ENCODE measurements around the gene CTAG1B. TPM values are rescaled to one million over a fixed set of nuclear protein-coding genes. Genes with fewer than 3 reads are reported as not detected.
"Not testable (repeated sequence)": the region's sequence is repeated elsewhere in the genome, so short reads cannot be mapped to it uniquely, and the experiment has no call there.

CTAG1B gene
- total RNA-seq (ENCODE audit: low replicate concordance), result not detected in 2 replicates

DNA sequence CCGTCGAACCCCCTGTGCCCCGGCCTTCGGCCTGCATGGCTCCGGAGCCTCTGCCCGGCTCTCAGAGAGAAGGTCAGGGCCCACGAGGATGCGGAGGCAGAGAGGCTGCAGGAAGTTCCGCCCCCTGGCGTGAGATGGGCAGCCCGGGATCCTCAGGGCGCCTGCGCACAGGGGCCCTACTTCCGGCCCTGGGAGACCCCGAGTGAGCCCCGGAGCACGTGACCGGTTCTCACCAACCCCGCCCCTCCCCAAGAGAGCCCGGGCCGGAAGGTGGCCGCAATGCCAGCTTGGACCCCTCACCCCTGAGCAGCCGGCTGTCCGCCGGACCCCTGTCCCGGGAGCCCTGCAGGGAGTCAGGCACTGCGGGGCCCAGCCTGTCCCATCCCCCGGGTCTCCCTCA is at the start of gene CTAG1B:
CTAG1B (minus strand) TSS at position 101 of the 400 bp plus-strand sequence; CDS start at position 37, 64 bp downstream.
- not testable (repeated sequence) for H3K27ac ChIP-seq; H3K36me3 Mint-ChIP-seq; H3K36me3 ChIP-seq; H3K9me3 ChIP-seq (ENCODE audit: low read depth); H3F3A ChIP-seq (ENCODE audit: low read depth); H3K4me1 Mint-ChIP-seq; H3K27ac Mint-ChIP-seq; H3K79me2 ChIP-seq (ENCODE audit: low read depth); H3K9ac ChIP-seq; H3K4me1 ChIP-seq; H3K9me3 Mint-ChIP-seq; H3K4me3 Mint-ChIP-seq; H3K4me2 ChIP-seq; H3K27me3 ChIP-seq; DNase-seq (ENCODE audit: low spot score); H3K27me3 Mint-ChIP-seq (ENCODE audit: insufficient read depth, low read depth); H3K4me3 ChIP-seq; H2AFZ ChIP-seq (replicated peaks); H4K20me1 ChIP-seq (ENCODE audit: low read depth)

DNA sequence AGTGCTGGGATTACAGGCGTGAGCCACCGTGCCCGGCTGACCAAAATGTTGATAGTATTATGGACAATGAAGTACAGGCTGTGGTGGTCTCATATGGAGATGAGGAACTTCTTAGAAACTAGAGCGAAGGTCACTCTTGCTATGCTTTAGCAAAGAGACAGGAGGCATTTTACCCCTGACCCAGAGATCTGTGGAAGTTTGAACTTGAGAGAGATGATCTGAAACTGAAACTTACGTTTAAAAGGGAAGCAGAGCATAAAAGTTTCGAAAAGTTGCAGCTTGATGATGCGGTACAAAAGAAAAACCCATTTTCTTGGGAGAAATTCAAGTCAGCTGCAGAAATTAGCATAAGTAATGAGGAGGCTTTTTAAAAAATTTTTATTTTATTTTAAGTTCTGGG is 42.8 kb upstream of the CTAG1B start:
- H3K4me1 Mint-ChIP-seq, result no peaks in the 10 kb centered on the region
- no peak overlapping the region for H3K9ac ChIP-seq
- peaks cover 2% of the 10 kb centered on the region for H3K27me3 Mint-ChIP-seq (ENCODE audit: insufficient read depth, low read depth)
- H3K36me3 Mint-ChIP-seq, result no peaks in the 10 kb centered on the region
- no peak for DNase-seq (ENCODE audit: low spot score)
- H3K4me2 ChIP-seq, result no peak overlapping the region
- H3K9me3 ChIP-seq (ENCODE audit: low read depth), result no peaks in the 10 kb centered on the region
- no peaks in the 10 kb centered on the region for H3K4me1 ChIP-seq
- H3K9me3 Mint-ChIP-seq, result peaks cover 27% of the 10 kb centered on the region
- H3K27ac Mint-ChIP-seq, result no peak overlapping the region
- H3K27me3 ChIP-seq, result no peaks in the 10 kb centered on the region
- no peak overlapping the region for H3K27ac ChIP-seq
- H3K4me3 Mint-ChIP-seq, result no peak overlapping the region
- TF ChIP-seq, protein P1, sequence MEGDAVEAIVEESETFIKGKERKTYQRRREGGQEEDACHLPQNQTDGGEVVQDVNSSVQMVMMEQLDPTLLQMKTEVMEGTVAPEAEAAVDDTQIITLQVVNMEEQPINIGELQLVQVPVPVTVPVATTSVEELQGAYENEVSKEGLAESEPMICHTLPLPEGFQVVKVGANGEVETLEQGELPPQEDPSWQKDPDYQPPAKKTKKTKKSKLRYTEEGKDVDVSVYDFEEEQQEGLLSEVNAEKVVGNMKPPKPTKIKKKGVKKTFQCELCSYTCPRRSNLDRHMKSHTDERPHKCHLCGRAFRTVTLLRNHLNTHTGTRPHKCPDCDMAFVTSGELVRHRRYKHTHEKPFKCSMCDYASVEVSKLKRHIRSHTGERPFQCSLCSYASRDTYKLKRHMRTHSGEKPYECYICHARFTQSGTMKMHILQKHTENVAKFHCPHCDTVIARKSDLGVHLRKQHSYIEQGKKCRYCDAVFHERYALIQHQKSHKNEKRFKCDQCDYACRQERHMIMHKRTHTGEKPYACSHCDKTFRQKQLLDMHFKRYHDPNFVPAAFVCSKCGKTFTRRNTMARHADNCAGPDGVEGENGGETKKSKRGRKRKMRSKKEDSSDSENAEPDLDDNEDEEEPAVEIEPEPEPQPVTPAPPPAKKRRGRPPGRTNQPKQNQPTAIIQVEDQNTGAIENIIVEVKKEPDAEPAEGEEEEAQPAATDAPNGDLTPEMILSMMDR (IDR thresholded peaks at IDR 0.05), result no peak
- TF ChIP-seq EZH2 (IDR thresholded peaks at IDR 0.05) (no peak), EZH2phosphoT487 (IDR thresholded peaks at IDR 0.05) (no peak)
- no peaks in the 10 kb centered on the region for H3F3A ChIP-seq (ENCODE audit: low read depth)
- no peaks in the 10 kb centered on the region for H3K79me2 ChIP-seq (ENCODE audit: low read depth)
- no peaks in the 10 kb centered on the region for H3K36me3 ChIP-seq
- no peak overlapping the region for H2AFZ ChIP-seq (replicated peaks)
- no peak overlapping the region for H3K4me3 ChIP-seq
- no peaks in the 10 kb centered on the region for H4K20me1 ChIP-seq (ENCODE audit: low read depth)

DNA sequence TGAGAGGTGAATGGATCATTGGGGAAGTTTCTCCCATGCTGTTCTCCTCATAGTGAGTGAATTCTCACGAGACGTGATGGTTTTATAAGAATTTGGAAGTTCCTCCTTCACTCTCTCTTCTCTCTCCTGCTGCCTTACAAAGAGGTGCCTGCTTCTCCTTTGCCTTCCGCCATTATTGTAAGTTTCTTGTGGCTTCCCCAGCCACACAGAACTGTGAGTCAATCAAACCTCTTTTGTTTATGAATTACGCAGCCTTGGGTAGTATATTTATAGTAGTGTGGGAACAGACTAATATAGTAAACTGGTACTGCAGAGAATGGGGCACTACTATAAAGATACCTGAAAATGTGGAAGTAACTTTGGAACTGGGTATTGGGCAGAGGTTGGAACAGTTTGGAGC is 42.1 kb upstream of the CTAG1B start:
- Mint-ChIP-seq H3K4me3 (no peak overlapping the region), H3K27ac (no peak overlapping the region), H3K4me1 (no peaks in the 10 kb centered on the region), H3K27me3 (ENCODE audit: insufficient read depth, low read depth) (peaks cover 2% of the 10 kb centered on the region), H3K36me3 (no peaks in the 10 kb centered on the region), H3K9me3 (peaks cover 26% of the 10 kb centered on the region)
- H3K9me3 ChIP-seq (ENCODE audit: low read depth), result no peaks in the 10 kb centered on the region
- no peaks in the 10 kb centered on the region for H3K36me3 ChIP-seq
- H3K4me2 ChIP-seq, result no peak overlapping the region
- no peaks in the 10 kb centered on the region for H3K4me1 ChIP-seq
- no peak for DNase-seq (ENCODE audit: low spot score)
- no peaks in the 10 kb centered on the region for H3K79me2 ChIP-seq (ENCODE audit: low read depth)
- H3K27ac ChIP-seq, result no peak overlapping the region
- no peaks in the 10 kb centered on the region for H3K27me3 ChIP-seq
- no peaks in the 10 kb centered on the region for H3F3A ChIP-seq (ENCODE audit: low read depth)
- no peak for TF ChIP-seq EZH2phosphoT487 (IDR thresholded peaks at IDR 0.05)
- TF ChIP-seq, protein P1 (IDR thresholded peaks at IDR 0.05), result no peak
- TF ChIP-seq EZH2 (IDR thresholded peaks at IDR 0.05), result no peak
- no peak overlapping the region for H3K9ac ChIP-seq
- H3K4me3 ChIP-seq, result no peak overlapping the region
- no peak overlapping the region for H2AFZ ChIP-seq (replicated peaks)
- no peaks in the 10 kb centered on the region for H4K20me1 ChIP-seq (ENCODE audit: low read depth)

DNA sequence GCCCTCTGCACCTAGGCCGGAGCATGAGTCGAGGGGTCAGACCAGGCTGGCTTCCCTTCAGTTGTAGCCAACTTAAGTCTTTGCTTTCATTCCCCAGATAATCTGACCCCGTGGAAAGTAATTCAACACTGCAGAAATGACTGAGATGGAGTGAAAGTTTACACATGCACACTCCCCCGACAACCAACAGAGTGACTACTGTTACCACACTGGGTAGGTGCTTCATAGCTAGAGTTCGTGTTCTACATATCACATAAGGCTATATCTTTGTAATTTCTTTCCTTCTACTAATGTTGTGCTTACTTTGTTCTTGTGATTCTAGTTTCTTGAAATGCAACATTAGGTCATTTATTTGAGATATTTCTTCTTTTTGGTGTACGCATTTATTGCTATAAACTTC is 41.5 kb upstream of the CTAG1B start:
- no peaks in the 10 kb centered on the region for H3F3A ChIP-seq (ENCODE audit: low read depth)
- H3K79me2 ChIP-seq (ENCODE audit: low read depth), result no peaks in the 10 kb centered on the region
- no peaks in the 10 kb centered on the region for H3K27me3 ChIP-seq
- H3K36me3 ChIP-seq, result no peaks in the 10 kb centered on the region
- Mint-ChIP-seq H3K27me3 (ENCODE audit: insufficient read depth, low read depth) (peaks cover 2% of the 10 kb centered on the region), H3K27ac (no peak overlapping the region), H3K9me3 (peaks cover 25% of the 10 kb centered on the region), H3K4me1 (no peaks in the 10 kb centered on the region), H3K4me3 (no peak overlapping the region), H3K36me3 (no peaks in the 10 kb centered on the region)
- no peaks in the 10 kb centered on the region for H4K20me1 ChIP-seq (ENCODE audit: low read depth)
- no peak for DNase-seq (ENCODE audit: low spot score)
- no peak overlapping the region for H2AFZ ChIP-seq (replicated peaks)
- no peaks in the 10 kb centered on the region for H3K9me3 ChIP-seq (ENCODE audit: low read depth)
- H3K9ac ChIP-seq, result no peak overlapping the region
- H3K4me1 ChIP-seq, result no peaks in the 10 kb centered on the region
- TF ChIP-seq EZH2phosphoT487 (IDR thresholded peaks at IDR 0.05) (no peak), EZH2 (IDR thresholded peaks at IDR 0.05) (no peak)
- TF ChIP-seq, protein P1 (IDR thresholded peaks at IDR 0.05), result no peak
- H3K27ac ChIP-seq, result no peak overlapping the region
- no peak overlapping the region for H3K4me2 ChIP-seq
- H3K4me3 ChIP-seq, result no peak overlapping the region
